ENCODE data around the gene IPO4. TPM values are rescaled to one million over a fixed set of nuclear protein-coding genes. Genes with fewer than 3 reads are reported as not detected.
A peak's percentile ranks its signal among the peaks of the same experiment; 100 is the strongest.

IPO4 gene
- total and polyA plus RNA-seq, 2 of the 13 experiments (the other 11 are each of a cell fraction or from before 2014, with no cell fraction given): 39.0 to 179 TPM

- TF ChIP-seq ZBTB26 (CRISPR knock-in tag; IDR thresholded peaks at IDR 0.05; ENCODE audit: borderline replicate concordance) (no peak; the same call in 1 of the 2 replicates), ZNF589 (CRISPR knock-in tag; conservative IDR thresholded peaks at IDR 0.05) (no peak), SMYD3 (CRISPR knock-in tag; IDR thresholded peaks at IDR 0.05) (no peak), ZBTB37 (CRISPR knock-in tag; IDR thresholded peaks at IDR 0.05) (peak; percentile 81), ZNF333 (CRISPR knock-in tag; IDR thresholded peaks at IDR 0.05; ENCODE audit: borderline replicate concordance) (no peak; the same call in 1 of the 2 replicates), ELF4 (CRISPR knock-in tag; IDR thresholded peaks at IDR 0.05; ENCODE audit: borderline replicate concordance) (peak; percentile 100), HIVEP1 (CRISPR knock-in tag; IDR thresholded peaks at IDR 0.05) (peak; percentile 38; the same call in 1 of the 2 replicates), ZNF276 (CRISPR knock-in tag; IDR thresholded peaks at IDR 0.05; ENCODE audit: low read depth) (no peak), ZEB1 (IDR thresholded peaks at IDR 0.05; ENCODE audit: insufficient replicate concordance, low read depth) (no peak), DNMT3B (CRISPR knock-in tag; conservative IDR thresholded peaks at IDR 0.05) (0 out of 2 replicates have a peak, but pooled peaks have one; percentile 72), KLF13 (CRISPR knock-in tag; IDR thresholded peaks at IDR 0.05) (no peak; the same call in 1 of the 2 replicates), ATF7 (IDR thresholded peaks at IDR 0.05) (no peak), ATF7 (CRISPR knock-in tag; IDR thresholded peaks at IDR 0.05) (no peak), ISL2 (CRISPR knock-in tag; IDR thresholded peaks at IDR 0.05) (no peak), ZNF672 (CRISPR knock-in tag; IDR thresholded peaks at IDR 0.05) (no peak), ZNF691 (CRISPR knock-in tag; IDR thresholded peaks at IDR 0.05; ENCODE audit: borderline replicate concordance, low read depth) (peak; percentile 67), KLF16 (CRISPR knock-in tag; IDR thresholded peaks at IDR 0.05) (peak; percentile 74 to 81; a peak in 1 of 4 replicates), HNF1B (CRISPR knock-in tag; IDR thresholded peaks at IDR 0.05) (peak; percentile 47; the same call in 1 of the 2 replicates), ELF3 (CRISPR knock-in tag; IDR thresholded peaks at IDR 0.05) (peak; percentile 27), ZNF335 (CRISPR knock-in tag; IDR thresholded peaks at IDR 0.05) (peak; percentile 71), MIXL1 (CRISPR knock-in tag; IDR thresholded peaks at IDR 0.05) (peak; percentile 13; the same call in 1 of the 2 replicates), ZC3H13 (CRISPR knock-in tag; IDR thresholded peaks at IDR 0.05) (no peak; the same call in 1 of the 2 replicates), IRF2 (CRISPR knock-in tag; IDR thresholded peaks at IDR 0.05) (peak; percentile 87), ZFP82 (CRISPR knock-in tag; IDR thresholded peaks at IDR 0.05; ENCODE audit: borderline replicate concordance) (no peak)
Observed at GRCh38 chr14:24232121-24232644, 43.6 kb upstream of the IPO4 start, which contains the start of gene NEDD8 (continued).

Measured in HepG2 (cell line).